OCI-LY3 (cell line): ENCODE measurements around the gene RANBP1.
A peak's percentile ranks its signal among the peaks of the same experiment; 100 is the strongest.

ENCODE experiments used
- CTCF ChIP-seq: fragments of 200-600, 300-600 bp; sonication (generic); IDR thresholded peaks from 2 replicates; pipeline ENCODE4 v1.5.1; 2014; ENCODE audit warnings: antibody characterized with exemption, low read length, low read depth
- EZH2phosphoT487 ChIP-seq: fragments of 200-600 bp; shearing (Covaris generic); IDR thresholded peaks from 2 replicates; pipeline ENCODE4 v1.6.1; 2018; ENCODE audit warnings: antibody characterized with exemption, mixed run types, low read depth

GRCh38 chr22:20156611-20157429 is 40.9 kb downstream of the RANBP1 start:
- TF ChIP-seq CTCF (peak; percentile 97), EZH2phosphoT487 (no peak)
